Fibroblast of upper back skin (primary cell): ENCODE results near the gene UBE2H.
"Not testable (repeated sequence)": the region's sequence is repeated elsewhere in the genome, so short reads cannot be mapped to it uniquely, and the experiment has no call there.

Experiments used
- DNase-seq: peaks from one replicate; pipeline ENCODE4 v3.0.0-alpha.2; 2013

The UBE2H gene

GRCh38 chr7:129804111-129804889, 148.5 kb downstream of the UBE2H start:
- no peak for DNase-seq

DNA sequence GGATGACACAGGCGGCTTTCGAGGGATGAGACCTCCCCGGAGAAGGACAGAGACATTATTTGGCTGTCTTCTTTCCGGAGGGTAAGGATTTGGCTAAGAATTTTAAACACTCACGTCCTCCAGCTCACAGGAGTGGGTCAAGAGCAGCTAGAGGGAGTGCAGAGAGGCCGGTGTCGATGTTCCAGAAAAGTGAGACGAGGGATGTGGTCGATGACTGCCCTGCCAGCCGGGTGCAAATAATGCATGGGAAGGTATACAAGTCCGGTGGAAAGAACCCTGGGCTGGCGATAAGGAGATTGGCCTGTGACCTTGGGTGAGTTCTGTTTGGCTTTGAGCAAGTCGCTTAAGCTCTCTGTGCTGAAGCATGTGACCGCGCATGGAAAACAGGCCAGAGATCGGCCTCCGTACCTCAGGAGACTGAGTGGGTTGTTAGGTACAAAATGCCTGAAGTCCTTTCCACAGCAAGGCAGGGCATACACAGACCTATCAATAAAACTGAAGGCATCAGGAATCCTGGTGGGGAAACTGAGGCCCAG, 149.1 kb downstream of the UBE2H start:
- no peak for DNase-seq

DNA sequence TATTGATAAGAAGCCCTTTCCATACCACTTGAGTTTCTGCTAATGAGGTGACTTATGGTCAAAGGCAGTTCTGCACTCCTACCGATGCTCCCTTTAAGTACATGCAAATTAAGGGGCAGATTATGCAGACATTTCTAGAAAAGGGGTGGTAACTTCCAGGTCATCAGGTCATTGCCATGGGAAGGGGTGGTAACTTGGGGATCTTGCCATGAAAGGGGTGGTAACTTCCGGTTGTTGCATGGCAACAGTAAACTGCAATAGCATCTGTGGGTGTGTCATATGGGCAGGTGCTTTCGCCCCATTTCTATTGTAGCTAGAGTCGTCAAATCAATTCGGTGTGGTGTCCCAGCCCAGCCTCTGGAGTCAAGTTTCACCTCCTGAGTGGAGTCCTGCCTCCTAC, 150.9 kb downstream of the UBE2H start:
- no peak for DNase-seq

DNA sequence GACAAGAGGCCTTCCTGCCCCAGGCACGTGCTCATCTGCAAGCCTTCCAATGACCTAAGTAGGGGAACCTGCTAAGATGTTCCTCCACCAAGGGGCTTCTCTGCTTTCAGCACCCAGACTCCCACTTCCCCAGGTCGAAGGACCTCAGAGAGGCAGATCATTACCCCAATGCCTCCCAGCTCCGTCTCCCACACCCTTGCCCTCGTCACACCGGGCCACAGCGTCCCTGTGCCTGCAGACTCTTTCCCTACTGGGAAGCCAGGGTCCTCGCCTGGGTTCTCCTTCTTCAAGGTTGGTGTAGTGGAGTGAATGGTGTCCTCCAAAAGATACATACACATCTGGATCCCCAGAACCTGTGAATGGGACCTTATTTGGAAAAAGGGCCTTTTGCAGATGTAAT, 151.9 kb downstream of the UBE2H start:
- no peak for DNase-seq

GRCh38 chr7:129799350-129799955, 153.3 kb downstream of the UBE2H start:
- DNase-seq = no peak

DNA sequence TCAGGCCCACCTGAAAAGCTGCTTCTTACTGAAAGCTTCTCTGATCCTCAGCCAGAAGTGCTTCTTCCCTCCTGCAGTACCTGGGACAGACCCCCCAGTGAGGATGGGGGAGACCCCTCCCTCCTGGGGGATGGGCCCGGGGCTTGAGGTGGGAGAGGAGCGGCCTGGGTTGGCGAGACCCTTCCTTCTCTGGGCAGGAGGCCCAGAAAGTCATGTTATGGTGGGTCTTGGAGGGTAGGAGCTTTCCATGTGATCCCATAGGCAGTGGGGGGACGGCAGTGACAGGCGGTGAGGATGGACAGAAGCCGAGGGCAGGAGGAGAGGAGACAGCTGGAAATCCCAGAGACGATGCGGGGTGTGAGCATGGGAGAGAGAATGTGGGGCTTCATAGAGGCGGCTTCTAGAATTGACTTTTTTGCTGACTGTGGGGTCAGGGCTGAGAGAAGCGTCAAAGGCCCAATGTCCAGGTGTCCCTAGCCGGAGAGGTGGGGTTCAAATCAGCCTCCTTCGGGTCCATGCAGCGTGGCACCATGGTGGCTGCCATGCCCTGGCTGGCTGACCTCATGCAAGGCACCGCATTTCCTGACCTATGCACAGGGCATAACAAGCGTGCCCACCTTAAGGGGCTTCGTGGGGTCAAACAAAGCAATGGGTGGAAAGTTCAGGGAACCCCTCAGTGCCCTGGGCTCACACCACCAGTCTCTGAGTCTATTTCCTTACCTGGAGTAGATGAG, 154.0 kb downstream of the UBE2H start:
- no peak for DNase-seq

DNA sequence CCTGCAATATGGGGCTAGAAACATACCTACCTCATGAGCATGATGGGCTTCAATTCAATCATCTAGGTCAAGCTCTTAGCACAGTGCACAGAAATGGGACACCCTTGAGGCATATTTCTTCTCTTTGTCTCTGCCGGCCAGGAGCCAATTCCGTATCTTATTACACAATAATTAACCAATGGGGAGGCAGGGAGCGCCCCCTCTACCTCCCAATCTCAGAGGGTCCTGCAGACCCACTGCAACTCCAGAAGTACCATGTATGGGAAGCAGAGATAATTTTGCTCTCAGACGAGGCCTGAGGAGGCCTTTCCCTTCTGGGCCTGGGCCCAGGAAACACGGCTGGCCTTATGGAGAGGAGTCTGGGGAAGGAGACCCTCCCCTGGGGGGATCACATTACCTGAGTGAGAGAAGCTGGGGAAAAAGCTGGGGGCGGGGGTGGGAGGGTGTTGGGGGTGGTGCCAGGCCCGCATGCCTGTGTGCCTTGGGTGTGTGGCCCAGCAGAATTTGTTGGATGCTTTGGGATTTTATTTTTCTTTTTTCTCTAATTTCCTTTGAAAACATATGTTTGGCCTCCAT, 155.5 kb downstream of the UBE2H start:
- DNase-seq = no peak

DNA sequence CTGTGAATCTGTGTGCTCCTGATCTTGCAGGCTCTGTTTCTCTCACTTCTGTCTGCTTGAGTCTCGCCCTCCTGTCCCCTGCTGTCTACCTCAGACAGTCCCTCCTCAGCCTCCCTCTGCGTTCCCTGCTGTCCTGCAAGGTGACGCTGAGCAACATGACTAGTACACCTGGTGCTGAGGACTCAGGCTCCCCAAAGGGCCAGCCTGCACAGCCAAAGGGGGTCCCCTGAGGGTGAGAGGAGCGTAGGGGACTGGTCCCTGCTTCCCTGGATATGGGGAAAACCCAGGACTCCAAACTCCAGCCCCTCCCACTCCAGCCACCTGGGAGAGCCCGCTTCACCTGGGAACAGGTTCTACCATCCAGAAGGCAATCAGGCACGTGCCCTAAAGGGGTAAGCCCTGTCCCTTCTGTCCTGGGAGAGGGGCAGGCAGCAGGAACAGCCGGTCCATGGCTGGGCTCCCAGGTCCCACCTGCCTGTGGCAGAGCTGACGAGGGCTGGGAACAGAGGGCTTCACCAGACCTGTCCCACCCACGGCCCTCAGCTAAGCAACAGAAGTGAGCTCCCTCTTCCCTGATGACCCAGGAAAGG, 156.5 kb downstream of the UBE2H start:
- no peak for DNase-seq

- DNase-seq = not testable (repeated sequence)
Measured at GRCh38 chr7:129794461-129794860, 158.3 kb downstream of the UBE2H start.

DNA sequence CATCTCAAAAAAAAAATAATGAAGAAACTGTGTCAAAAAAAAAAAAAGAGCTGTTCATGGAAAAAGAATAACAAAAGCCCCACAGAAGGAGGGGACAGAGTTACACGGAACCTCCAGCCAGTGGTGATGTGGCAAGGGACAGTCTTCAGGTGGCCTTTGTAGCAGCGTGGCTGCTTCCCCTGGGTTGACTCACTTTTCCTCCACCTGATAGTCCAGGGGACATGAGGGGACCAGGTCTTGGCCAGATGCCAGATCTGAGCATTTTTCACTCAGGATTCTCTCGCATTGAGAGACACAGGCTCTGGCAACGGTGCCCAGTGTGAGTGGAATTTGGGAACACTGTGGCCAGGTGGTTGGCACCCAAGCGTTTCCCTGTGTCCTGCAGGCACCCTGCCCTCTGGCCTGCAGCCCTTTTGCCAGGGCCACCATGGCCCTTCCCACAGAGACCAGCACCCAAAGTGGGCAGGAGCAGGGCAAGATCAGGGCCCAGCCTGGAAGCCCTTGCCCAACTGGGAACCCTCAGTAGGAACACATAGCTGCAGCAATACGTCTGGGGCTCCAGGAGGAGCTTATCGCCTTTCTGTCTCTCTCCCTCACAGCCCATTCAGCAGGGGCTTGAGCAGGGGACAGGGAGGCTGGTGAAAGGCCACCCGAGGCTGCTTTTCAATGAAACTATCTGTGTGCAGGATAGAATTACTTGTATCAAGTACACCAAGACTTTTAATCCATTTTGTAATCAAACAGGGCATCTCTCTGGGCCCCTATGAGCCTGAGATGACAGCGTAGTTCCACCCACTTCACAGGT, 159.1 kb downstream of the UBE2H start:
- DNase-seq = no peak

DNA sequence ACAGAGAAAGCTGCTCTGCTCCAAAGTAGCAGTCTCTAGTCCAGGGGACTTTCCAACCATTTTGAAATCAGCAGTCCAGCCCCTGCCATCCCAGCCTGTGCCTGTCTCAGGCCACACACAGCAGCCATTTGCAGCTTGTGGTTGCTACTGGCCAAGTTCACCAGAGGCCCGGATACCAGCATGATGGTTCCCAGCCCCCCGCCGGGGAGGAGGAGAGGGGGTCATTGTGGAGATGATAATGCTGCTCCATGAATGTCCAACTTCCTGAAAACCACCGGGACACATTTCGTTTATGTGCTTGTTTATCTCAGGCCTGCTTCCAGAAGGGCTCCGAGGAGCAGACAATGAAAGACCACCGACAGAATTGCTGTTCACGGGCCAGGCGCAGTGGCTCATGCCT, 160.0 kb downstream of the UBE2H start:
- no peak for DNase-seq

DNA sequence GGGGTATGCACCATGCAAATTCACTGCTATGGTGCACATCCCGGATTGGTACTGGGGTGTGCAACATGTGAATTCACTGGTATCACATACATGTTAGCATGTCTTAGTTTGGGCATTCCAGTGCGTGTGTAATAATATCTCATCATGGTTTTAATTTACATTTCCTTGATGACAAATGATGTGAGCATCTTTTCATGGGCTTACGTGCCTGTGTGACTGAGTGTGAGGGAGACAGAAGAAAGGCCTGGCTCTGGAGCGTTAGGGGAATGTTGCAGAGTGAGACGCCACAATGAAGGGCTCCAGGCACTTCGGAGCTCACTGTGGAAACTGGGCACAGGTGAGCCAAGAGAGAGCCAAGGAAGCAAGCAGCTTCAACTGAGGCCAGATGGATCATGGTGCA, 162.6 kb downstream of the UBE2H start:
- peak; percentile 51 for DNase-seq

DNA sequence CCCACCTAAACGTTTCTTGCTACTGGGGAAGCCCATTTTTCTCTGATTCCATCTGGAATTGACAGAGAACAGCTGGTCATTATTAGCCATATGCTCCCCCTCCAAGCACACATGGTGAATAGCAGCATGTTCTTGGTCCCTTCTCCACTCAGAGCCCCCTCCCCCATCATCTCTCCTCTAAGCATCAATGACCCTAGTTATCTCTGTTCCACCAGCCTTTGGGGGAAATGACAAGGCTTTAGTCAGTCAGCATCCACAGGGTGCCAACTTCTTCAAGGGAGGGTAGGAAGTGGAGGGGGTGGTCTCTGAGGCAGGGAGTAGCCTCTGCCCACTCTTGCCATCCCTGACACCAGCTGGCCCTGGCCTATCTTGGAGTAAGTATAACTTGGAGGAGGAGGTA, 163.1 kb downstream of the UBE2H start:
- no peak for DNase-seq

DNA sequence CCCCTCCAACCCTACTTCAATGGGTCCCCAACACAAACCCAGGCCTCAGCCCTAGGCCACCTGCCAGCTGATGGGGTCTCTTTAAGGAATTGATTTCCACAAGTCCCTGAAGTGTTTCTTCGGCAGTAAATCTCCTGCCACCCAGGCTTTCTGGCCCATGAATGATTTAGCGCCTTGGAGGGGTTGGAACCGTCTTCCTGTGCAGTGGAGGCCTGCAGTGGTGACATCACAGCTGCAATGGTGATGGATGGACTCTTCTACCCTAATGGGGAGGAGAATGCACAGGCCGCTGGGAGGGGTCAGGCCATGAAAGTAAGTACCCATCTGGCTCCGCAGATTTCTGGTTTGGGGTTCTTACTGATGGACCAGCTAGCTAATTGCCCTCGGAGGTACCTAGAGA, 163.8 kb downstream of the UBE2H start:
- no peak for DNase-seq

GRCh38 chr7:129786825-129787563, 165.8 kb downstream of the UBE2H start:
- DNase-seq = no peak

DNA sequence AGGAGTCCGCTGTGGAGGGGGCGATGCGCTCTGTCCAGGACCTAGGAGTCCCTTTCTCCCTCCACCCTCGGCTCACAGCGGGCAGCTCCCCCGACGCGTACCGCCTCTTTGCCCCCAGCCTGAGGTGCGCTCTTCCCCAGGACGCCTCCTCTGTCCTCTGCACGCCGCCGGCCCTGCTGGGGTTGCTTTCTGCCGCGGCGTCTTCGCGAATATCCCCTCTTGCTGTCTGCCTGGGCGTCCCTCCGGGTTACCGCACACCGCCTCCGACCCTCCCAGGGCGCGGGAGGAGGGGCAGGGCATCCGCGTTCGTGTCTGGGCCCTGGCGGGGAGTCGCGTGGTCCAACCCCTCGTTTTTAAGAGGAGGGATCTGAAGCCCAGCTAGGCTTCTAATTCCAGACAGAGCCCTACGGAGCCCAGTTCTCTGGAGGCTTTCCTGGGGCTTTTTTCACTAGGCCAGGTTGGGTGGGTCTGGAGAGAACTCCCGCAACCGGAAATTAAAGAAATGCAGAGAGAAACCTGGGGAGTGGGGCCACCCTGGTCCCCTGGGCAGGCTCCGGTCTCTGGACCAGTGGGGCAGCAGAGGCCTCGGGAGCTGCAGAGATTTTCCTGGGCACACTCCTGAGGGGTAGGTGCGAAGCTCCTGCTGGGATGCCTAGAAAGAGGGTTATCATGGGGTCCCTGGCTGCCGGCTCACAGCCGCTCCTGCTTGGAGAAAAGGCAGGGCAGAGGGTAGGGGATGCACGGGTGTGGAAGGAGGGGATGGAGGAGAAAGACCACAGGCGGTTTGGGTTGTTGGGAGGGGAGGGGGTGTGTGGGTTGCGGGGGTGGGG, 166.9 kb downstream of the UBE2H start:
- DNase-seq = no peak

DNA sequence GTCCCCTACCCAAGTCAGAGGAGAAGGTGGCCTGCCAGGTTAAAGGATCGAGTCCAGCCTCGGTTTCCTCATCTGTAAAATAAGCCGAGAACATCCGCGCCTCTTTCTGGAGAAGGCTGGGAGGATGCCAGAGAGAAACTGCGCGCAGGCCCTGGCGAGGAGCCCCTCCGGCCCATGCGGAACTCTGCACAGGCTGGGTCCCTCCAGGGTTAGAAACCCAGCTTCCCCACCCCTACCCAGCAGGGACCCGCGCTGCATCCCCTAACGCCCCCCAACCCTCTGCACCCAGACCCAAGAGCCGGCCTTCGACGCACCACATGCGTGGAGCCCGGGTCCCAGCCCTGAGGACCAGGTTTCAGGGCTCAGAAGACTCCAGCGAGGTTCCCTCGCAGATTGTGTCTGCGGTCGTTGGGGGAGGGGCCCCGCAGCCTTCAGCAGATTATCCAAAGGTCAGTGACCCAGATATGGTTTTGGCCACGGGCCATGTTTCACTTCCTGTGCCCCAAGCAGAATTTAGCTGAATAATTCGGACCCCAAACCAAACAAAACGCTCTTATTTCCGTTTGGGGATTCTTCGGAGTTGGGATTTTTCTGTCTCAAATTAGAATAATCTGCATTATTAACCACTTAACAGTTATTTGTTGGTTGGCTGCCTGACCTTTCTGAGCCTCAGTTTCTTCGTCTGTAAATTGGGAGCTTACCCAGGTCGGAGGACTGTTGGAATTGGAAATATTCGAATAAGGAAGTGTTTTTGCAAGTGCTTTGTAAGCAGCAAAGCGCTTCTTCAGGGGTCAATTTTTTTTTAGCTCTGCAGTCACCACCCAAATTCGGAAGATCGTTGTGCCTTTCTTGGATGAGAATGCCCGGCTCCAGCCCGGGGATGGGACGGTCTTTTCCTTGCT, 167.7 kb downstream of the UBE2H start:
- DNase-seq = no peak

DNA sequence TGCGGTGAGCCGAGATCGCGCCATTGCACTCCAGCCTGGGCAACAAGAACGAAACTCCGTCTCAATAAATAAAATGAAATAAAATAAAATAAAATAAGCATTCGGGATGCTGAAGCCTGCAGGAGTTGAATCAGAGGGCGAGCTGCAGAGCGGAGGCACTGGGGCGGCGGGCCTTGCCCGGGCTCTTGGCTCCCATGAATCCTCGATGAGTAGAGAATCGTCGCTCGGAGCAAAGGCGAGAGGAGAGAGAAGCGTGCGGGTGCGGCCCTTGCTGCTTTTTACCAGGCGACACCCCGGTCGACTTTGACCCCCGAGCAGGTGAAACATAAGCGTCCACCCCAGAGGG, 168.3 kb downstream of the UBE2H start:
- DNase-seq = no peak

- no peak for DNase-seq
Measured at GRCh38 chr7:129783584-129783919, 169.2 kb downstream of the UBE2H start.
